ENCODE results near the gene FAM120A. TPM values are rescaled to one million over a fixed set of nuclear protein-coding genes. Genes with fewer than 3 reads are reported as not detected.
A peak's percentile ranks its signal among the peaks of the same experiment; 100 is the strongest.

FAM120A gene
- total RNA-seq, 2 experiments from 2014 or later = 112 to 116 TPM

DNA sequence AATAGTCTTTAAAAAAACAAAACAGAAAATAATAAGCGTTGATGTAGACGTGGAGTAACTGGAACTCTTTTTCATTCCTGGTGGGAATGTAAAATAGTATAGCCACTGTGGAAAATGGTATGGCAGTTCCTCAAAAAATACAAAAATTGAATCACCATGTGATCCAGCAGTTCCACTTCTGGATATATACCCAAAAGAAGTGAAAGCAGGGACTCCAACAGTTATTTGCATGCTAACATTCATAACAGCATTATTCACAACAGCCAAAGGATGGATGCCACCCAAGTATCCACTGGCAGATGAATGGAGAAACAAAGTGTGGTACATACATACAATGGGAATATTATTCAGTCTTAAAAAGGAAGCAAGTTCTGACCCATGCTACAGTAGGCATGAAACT, 120.7 kb downstream of the FAM120A start:
- H3K9me3 Mint-ChIP-seq = no peaks in the 10 kb centered on the region
- H3K27me3 Mint-ChIP-seq (ENCODE audit: low read depth) = no peaks in the 10 kb centered on the region
- DNase-seq = no peak
- no peak overlapping the region for H3K4me3 Mint-ChIP-seq
- peaks cover 11% of the 10 kb centered on the region for H3K4me1 Mint-ChIP-seq (ENCODE audit: low read depth)
- H3K27ac Mint-ChIP-seq = no peak overlapping the region
- H3K36me3 Mint-ChIP-seq (ENCODE audit: low read depth) = peaks cover 6% of the 10 kb centered on the region
- intact Hi-C loops (cut with micrococcal nuclease) = no loop called here
- CTCF ChIA-PET = no interaction called here

DNA sequence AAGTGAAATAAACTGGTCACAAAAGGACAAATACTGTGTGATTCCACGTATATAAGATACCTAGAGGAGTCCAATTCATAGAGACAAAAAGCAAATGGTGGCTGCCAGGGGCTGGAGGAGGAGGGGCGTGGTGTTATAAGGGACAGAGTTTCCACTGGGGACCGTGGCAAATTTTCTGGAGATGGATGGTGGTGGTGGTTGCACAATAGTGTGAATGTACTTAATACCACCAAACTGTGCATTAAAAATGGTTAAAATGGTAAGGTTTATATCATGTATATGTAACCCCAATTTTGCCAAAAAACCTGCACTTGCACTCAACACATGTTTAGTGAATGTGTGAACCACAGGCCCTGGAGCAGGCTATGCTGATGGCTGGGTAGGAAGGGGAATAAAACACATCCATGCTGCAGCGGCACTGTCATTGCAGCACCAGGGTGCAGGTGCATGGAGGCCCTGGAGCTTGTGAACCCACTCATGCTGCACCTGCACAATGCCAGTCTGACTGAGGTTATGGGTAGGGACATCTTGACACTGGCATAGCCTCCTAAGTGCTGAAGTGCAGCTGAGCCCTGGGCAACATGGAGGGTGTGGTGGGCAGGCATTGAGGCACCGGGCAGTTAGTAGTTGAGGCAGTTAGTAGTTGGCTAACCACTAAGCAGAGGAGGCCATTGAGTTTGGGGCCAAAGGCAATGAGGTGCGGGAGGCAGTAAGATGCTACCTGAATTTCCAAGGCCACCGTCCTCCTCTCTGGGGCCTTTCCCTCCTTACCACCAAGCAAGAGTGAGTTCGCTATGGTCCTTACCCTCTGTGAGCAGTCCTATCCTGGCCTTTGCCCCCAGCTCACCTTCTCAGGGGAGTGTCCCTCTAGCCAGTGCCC, 121.4 kb downstream of the FAM120A start:
- no peaks in the 10 kb centered on the region for H3K9me3 Mint-ChIP-seq
- H3K27ac Mint-ChIP-seq = no peak overlapping the region
- peaks cover 10% of the 10 kb centered on the region for H3K4me1 Mint-ChIP-seq (ENCODE audit: low read depth)
- no peak overlapping the region for H3K4me3 Mint-ChIP-seq
- DNase-seq = no peak
- H3K27me3 Mint-ChIP-seq (ENCODE audit: low read depth) = no peaks in the 10 kb centered on the region
- intact Hi-C loops (cut with micrococcal nuclease) = no loop called here
- H3K36me3 Mint-ChIP-seq (ENCODE audit: low read depth) = peaks cover 6% of the 10 kb centered on the region
- CTCF ChIA-PET = no interaction called here

DNA sequence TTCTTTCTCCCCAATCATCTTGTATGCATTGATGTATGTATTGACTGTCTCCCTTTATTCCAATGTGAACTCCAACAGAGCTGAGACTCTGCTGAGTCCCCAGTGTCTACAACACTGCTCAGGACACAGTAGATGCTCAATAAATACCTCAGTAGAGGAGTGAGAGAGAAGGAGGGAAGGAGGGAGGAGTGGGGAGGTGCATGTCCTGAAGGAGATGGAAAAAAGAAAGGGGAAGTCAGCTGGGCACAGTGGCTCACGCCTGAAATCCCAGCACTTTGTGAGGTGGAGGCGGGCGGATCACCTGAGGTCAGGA, 122.0 kb downstream of the FAM120A start:
- H3K4me1 Mint-ChIP-seq (ENCODE audit: low read depth) = peaks cover 16% of the 10 kb centered on the region
- CTCF ChIA-PET = no interaction called here
- no peak overlapping the region for H3K27ac Mint-ChIP-seq
- H3K36me3 Mint-ChIP-seq (ENCODE audit: low read depth) = peaks cover 6% of the 10 kb centered on the region
- H3K4me3 Mint-ChIP-seq = no peak overlapping the region
- H3K27me3 Mint-ChIP-seq (ENCODE audit: low read depth) = no peaks in the 10 kb centered on the region
- no peaks in the 10 kb centered on the region for H3K9me3 Mint-ChIP-seq
- intact Hi-C loops (cut with micrococcal nuclease) = no loop called here
- DNase-seq = no peak

DNA sequence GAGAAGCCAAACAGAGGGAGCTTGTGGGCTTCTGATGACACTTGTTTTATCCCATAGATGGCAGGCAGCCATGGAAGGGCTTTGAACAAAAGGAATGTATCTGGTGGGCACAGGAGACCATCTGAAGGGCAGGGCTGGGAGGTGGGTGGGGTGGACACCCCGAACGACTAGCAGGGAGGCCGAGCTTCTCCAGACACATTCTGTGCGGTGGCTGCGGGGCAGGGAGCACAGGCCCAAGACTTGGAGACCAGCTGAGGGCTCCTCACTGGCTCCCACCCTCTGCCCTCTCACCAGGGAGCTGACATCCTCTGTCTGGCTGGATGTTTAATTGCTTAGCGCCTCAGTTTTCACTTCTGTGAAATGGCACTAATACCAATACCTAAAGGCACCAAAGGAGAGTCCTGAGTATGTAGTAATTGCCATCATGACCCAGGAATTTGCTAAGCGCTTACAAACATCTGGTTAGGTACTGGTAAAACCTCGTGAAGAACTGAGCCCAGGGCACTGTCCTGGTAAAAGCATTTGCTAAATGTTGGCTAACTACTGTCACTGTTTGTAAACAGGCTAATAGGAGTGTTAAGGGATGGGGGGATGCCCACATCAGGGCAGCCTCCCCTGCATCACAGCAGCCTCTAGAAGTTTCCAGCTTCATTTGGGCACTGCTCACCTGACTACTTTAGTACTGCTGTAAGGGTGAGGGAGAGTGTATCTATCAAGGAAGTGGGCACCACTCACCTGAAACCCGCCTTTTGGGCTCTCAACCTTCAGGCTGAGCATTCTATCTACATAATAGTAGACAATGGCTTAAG, 122.8 kb downstream of the FAM120A start:
- no peak for DNase-seq
- intact Hi-C loops (cut with micrococcal nuclease) = loop anchor here (2.0 kb wide), 1 partner anchor 121 kb away; the partner anchor contains the start of gene FAM120AOS
- Mint-ChIP-seq H3K27ac (no peak overlapping the region), H3K4me3 (no peak overlapping the region), H3K27me3 (ENCODE audit: low read depth) (no peaks in the 10 kb centered on the region), H3K36me3 (ENCODE audit: low read depth) (peaks cover 6% of the 10 kb centered on the region), H3K4me1 (ENCODE audit: low read depth) (peaks cover 23% of the 10 kb centered on the region), H3K9me3 (no peaks in the 10 kb centered on the region)
- CTCF ChIA-PET = interaction anchor here (1.5 kb wide), 1 partner anchor 8 kb away, joined by 4 read pairs; no protein-coding TSS in a partner anchor

DNA sequence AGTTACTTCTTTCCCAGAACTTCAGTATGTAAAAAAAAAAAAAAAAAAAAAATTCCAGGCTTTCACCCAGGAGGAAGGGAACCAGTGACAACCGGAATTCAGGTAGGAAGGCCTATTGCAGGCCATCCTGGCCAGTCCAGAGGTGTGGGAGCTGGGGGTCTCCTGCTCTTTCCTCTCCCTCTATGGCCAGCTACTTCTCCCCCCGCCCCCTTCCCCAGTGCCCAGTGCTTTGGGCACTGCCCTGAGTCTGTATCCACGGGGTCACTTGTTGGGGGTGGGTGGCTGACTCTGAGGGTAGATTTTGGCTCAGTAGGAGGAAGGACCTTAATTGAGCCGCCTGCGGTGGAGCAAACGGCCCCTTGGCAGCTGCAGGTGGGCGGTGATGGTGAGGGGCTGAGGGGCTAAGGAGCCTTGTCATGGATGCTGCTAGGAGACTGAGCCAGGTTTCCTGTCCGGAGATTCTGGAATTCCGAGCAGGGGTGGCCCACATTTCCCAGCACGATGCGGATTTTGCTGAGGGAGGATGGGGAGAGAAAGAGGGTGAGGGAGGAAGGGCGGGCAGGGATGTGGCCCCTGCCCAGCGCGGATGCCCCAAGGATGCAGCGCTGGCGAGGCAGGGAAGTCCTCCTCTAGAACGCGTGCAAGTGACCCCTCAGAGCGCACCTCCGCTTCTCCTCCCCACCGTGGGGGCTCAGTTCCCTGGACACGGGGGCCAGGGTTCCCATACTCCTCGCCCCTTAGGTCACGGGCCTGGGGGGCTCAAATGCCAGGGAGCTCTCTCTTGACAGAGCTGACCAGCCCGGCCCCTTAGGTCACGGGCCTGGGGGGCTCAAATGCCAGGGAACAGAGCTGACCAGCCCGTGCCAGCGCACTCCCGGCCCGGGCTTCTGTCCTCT, 123.7 kb downstream of the FAM120A start:
- peaks cover 4% of the 10 kb centered on the region for H3K36me3 Mint-ChIP-seq (ENCODE audit: low read depth)
- H3K27ac Mint-ChIP-seq = peak overlapping the region; percentile 87
- H3K9me3 Mint-ChIP-seq = no peaks in the 10 kb centered on the region
- intact Hi-C loops (cut with micrococcal nuclease) = loop anchor here (2.0 kb wide), 1 partner anchor 122 kb away; the partner anchor contains the start of gene FAM120AOS
- no peaks in the 10 kb centered on the region for H3K27me3 Mint-ChIP-seq (ENCODE audit: low read depth)
- peak overlapping the region; percentile 86 for H3K4me3 Mint-ChIP-seq
- CTCF ChIA-PET = interaction anchor here (1.5 kb wide), 1 partner anchor 9 kb away, joined by 4 read pairs; no protein-coding TSS in a partner anchor
- no peak for DNase-seq
- H3K4me1 Mint-ChIP-seq (ENCODE audit: low read depth) = peaks cover 26% of the 10 kb centered on the region

DNA sequence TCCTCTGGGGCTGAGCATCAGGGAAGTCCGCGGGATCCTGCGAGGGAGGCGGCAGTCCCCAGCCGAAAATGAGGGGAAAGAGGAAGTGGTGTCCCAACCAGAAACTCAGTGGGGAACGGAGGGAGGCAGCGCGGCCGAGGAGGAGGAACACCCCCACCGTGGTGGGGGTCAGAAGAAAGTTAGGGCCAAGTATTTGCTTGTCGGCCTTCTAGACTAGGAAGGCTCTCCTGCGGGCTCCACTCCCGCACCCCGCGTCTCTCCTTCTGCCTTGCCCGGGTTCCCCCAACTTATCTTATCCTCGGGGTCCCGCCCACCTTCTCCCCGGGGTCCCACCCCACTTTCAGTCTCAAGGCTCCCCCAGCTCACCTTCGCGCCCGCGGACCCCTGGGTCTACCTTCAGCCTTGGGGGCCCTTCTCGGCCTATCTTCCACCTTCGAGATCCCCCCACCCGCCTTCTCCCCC, 124.3 kb downstream of the FAM120A start:
- DNase-seq = peak; percentile 52
- Mint-ChIP-seq H3K27me3 (ENCODE audit: low read depth) (no peaks in the 10 kb centered on the region), H3K27ac (peak overlapping the region; percentile 87), H3K4me1 (ENCODE audit: low read depth) (peaks cover 30% of the 10 kb centered on the region), H3K9me3 (no peaks in the 10 kb centered on the region), H3K4me3 (peak overlapping the region; percentile 86), H3K36me3 (ENCODE audit: low read depth) (no peaks in the 10 kb centered on the region)
- intact Hi-C loops (cut with micrococcal nuclease) = loop anchor here (1.0 to 2.0 kb wide), 2 partner anchors 10 to 123 kb away; partner anchors contain the start of gene FAM120AOS
- CTCF ChIA-PET = interaction anchor here (1.5 kb wide), 1 partner anchor 10 kb away, joined by 4 read pairs; no protein-coding TSS in a partner anchor

DNA sequence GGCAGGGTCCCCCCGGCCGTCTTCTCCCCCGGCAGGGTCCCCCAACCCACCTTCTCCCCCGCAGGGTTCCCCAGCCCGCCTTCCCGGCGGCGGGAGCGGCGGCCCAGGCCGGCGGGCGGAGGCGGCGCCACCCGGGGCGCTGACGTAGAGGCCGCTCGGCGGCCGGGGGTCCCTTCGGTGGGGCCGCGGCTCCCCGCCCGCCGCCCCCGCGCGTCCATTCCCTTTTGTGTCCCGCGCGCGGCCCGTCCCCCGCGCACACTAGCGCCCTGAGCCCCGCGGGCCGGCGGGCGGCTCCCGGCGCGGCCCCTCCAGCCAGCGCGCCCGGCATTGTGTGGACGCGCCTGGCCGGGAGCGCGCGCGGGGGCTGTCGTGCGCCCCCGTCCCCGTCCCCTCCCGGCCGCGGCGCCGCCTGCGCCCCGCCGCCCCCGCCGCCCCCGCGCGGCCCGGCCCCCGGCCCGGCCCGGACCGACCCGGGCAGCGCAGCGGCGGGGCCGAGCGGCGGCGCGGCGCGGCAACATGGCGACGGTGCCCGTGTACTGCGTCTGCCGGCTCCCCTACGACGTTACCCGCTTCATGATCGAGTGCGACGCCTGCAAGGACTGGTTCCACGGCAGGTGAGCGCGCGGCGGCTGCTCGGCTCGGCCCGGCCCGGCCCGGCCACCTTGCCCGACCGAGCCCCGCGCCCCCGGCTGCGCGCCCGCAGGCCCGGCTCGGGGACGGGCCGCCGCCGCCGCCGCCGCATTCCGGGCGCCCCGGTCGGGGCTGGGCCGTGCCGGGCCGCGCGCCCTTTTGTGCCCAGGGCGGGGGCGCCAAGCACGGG, 125.0 kb downstream of the FAM120A start, which contains the start of gene PHF2:
PHF2 (plus strand) TSS at position 327 of the 820 bp plus-strand sequence; CDS start at position 517, 190 bp downstream.
- CTCF ChIA-PET = interaction anchor here (1.5 kb wide), 1 partner anchor 10 kb away, joined by 4 read pairs; no protein-coding TSS in a partner anchor
- intact Hi-C loops (cut with micrococcal nuclease) = loop anchor here (1.0 kb wide), 1 partner anchor 10 kb away; no protein-coding TSS in a partner anchor
- H3K9me3 Mint-ChIP-seq = no peaks in the 10 kb centered on the region
- peaks cover 34% of the 10 kb centered on the region for H3K4me1 Mint-ChIP-seq (ENCODE audit: low read depth)
- H3K36me3 Mint-ChIP-seq (ENCODE audit: low read depth) = no peaks in the 10 kb centered on the region
- no peaks in the 10 kb centered on the region for H3K27me3 Mint-ChIP-seq (ENCODE audit: low read depth)
- DNase-seq = peak; percentile 21
- H3K27ac Mint-ChIP-seq = peak within 1 kb of the TSS; percentile 87
- peak within 1 kb of the TSS; percentile 86 for H3K4me3 Mint-ChIP-seq

DNA sequence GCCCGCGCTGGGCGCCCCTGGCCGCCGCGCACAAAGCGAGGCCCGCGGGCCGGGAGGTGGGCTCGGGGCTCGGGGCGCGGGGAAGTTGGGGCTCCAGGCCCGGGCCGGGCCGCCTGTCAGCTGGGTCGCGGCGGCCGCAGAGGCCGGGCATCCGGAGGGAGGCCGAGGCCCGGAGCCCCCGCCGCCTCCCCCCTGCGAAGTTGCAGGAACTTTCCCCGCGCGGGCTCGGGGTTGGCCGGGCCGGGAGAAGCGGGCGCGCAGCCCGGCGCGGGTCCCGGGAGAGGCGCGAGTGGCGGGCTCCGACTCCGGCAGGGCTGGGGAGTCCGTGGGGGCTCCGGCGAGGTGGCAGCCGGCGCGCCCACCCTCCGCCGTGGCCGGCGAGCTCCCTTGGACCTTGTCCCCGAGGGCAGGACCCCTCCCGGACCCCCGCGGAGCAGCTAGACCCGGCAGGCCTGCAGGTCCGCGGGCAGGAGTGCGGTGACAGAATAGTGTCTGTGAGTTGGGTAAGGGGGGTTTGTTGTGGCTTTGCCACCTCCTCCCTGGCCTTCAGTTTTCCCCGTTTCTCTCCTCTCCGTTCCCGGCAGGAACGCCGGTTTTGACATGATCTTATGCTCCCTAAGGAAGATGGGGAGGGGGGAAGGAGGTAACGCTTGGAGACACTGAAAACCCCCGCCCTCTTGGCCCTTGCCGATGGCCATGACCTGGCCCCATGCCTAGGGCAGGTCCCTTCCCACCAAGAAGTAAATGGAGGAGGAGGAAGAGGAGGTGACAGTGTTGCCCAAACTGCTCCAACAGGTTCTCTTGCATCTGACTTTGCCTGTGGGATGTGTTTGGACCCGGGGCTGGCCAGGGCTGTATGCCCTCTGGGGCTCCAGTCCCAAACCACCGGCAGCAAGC, 125.8 kb downstream of the FAM120A start:
- H3K4me1 Mint-ChIP-seq (ENCODE audit: low read depth) = peaks cover 34% of the 10 kb centered on the region
- H3K9me3 Mint-ChIP-seq = no peaks in the 10 kb centered on the region
- DNase-seq = peak; percentile 23
- peak overlapping the region; percentile 81 for H3K27ac Mint-ChIP-seq
- H3K36me3 Mint-ChIP-seq (ENCODE audit: low read depth) = no peaks in the 10 kb centered on the region
- intact Hi-C loops (cut with micrococcal nuclease) = no loop called here
- H3K27me3 Mint-ChIP-seq (ENCODE audit: low read depth) = no peaks in the 10 kb centered on the region
- peak overlapping the region; percentile 78 for H3K4me3 Mint-ChIP-seq
- CTCF ChIA-PET = no interaction called here

DNA sequence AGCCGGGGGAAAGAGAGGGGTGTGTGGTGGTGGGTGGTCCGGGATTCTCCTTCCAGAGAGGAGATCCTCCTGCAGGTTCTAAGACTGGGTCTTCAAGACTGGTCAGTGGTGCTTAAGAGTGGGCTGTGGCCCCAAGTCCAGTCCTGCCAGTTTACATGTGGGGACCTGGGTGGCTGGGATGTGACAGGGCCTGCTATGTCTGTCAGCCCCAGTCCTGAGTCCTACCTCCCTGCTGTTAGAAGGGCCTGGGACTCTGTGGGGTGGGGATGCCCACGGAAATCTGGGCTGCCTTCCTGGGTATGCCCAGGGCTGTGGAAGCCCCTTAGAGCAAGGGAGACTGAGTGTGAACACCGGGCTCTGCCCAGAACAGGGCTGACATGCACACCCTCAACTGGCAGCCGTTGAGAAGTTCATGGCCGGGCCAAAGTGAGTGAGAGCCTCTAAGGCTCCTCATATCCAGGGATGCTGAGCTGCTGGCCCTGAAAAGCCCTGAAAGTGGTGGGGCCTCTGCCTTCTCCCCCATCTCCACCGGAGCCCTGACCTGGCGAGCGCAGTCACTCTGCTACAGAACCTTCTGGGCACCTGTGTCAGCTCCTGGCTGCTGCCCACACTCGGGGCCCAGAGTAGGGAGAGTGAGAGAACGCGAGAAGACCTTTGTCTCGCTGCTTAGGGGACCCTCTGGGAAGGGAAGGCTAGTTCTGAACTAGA, 126.6 kb downstream of the FAM120A start:
- H3K27me3 Mint-ChIP-seq (ENCODE audit: low read depth) = no peaks in the 10 kb centered on the region
- DNase-seq = no peak
- H3K4me1 Mint-ChIP-seq (ENCODE audit: low read depth) = peaks cover 41% of the 10 kb centered on the region
- peaks cover under 1% of the 10 kb centered on the region for H3K36me3 Mint-ChIP-seq (ENCODE audit: low read depth)
- peak overlapping the region; percentile 78 for H3K4me3 Mint-ChIP-seq
- intact Hi-C loops (cut with micrococcal nuclease) = no loop called here
- CTCF ChIA-PET = interaction anchor here (0.6 kb wide), 1 partner anchor 152 kb away, joined by 3 read pairs; no protein-coding TSS in a partner anchor
- H3K9me3 Mint-ChIP-seq = peaks cover 4% of the 10 kb centered on the region
- H3K27ac Mint-ChIP-seq = peak overlapping the region; percentile 81

DNA sequence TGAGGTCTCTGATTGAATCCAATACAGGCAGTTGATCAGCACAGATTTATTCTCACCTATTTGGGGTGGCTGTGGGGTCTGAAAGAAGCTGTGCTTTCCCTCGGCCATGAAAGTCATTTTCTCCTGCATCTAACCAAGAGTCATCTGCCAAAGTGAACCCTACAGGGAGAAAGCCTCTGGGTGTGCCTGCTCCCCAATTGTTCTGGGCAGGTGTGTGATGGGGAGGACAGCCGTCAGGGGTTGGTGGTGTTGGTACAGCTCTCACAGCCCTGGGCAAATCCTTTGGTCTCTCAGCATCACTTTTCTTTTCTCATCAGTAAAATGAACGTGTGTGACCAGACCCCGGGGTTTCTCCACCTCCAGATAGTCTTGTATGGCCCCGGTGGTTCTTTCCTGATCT, 127.4 kb downstream of the FAM120A start:
- intact Hi-C loops (cut with micrococcal nuclease) = no loop called here
- DNase-seq = no peak
- H3K4me1 Mint-ChIP-seq (ENCODE audit: low read depth) = peaks cover 43% of the 10 kb centered on the region
- no peak overlapping the region for H3K27ac Mint-ChIP-seq
- no peak overlapping the region for H3K4me3 Mint-ChIP-seq
- no peaks in the 10 kb centered on the region for H3K27me3 Mint-ChIP-seq (ENCODE audit: low read depth)
- peaks cover 2% of the 10 kb centered on the region for H3K36me3 Mint-ChIP-seq (ENCODE audit: low read depth)
- CTCF ChIA-PET = interaction anchor here (0.6 kb wide), 1 partner anchor 153 kb away, joined by 3 read pairs; no protein-coding TSS in a partner anchor
- H3K9me3 Mint-ChIP-seq = peaks cover 5% of the 10 kb centered on the region
